Measurements from ENCODE around the gene PKN1. TPM values are rescaled to one million over a fixed set of nuclear protein-coding genes. Genes with fewer than 3 reads are reported as not detected.

The PKN1 gene
- total and polyA plus RNA-seq, 2 of the 4 experiments (the other 2 are of a cell fraction), result 39.1 to 41.4 TPM

- Histone ChIP-seq H3K79me1 (ENCODE audit: low read depth in 1 of 2, low read length in 2 of 2) (peaks cover 28 to 71% of the 10 kb centered on the region in 2 experiments), H4K20me1 (ENCODE audit: insufficient read depth, low read length) (peaks cover 23% of the 10 kb centered on the region), H2AK9ac (replicated peaks; ENCODE audit: low read depth, low read length, poor library complexity) (peak overlapping the region; percentile 81), H3K4me1 (ENCODE audit: control insufficient read depth, insufficient read depth, low read length) (peaks cover 19% of the 10 kb centered on the region), H4K5ac (ENCODE audit: low read depth, low read length) (no peak overlapping the region), H3K27me3 (ENCODE audit: control insufficient read depth, insufficient read depth, low read length) (no peaks in the 10 kb centered on the region), H3K9me3 (ENCODE audit: control insufficient read depth, insufficient read depth, low read length) (no peaks in the 10 kb centered on the region), H2AFZ (replicated peaks; ENCODE audit: low read length, poor library complexity) (peak overlapping the region; percentile 34), H2BK15ac (ENCODE audit: low read depth, low read length) (no peak overlapping the region), H3K9me1 (ENCODE audit: insufficient read depth, low read length) (peaks cover 21% of the 10 kb centered on the region), H3K14ac (replicated peaks; ENCODE audit: low read depth, low read length) (no peak overlapping the region), H3K4me2 (ENCODE audit: low read depth, low read length) (no peak overlapping the region), H3K4me3 (ENCODE audit: insufficient read depth, low read depth, low read length) (no peak overlapping the region), H3K27ac (ENCODE audit: insufficient read depth, low read length) (no peak overlapping the region), H4K8ac (ENCODE audit: low read depth in 2 of 2, low read length in 2 of 2) (peak overlapping the region in 1 of 2 experiments; percentile 30; a peak in 2 of 4 replicates), H3K23ac (ENCODE audit: low read depth, low read length) (no peak overlapping the region), H3K18ac (ENCODE audit: low read depth, low read length) (no peak overlapping the region), H2BK5ac (ENCODE audit: low read depth, low read length, poor library complexity, severe bottlenecking) (peak overlapping the region; percentile 18), H2BK20ac (ENCODE audit: low read depth, low read length) (no peak overlapping the region), H2AK5ac (ENCODE audit: low read depth, low read length) (peak overlapping the region; percentile 68; the same call in 1 of the 2 replicates), H3K56ac (ENCODE audit: extremely low read depth, insufficient read depth, low read length) (no peak overlapping the region), H3K36me3 (ENCODE audit: control insufficient read depth, insufficient read depth, low read length) (0 out of 2 replicates have a peak, but pooled peaks cover 6% of the 10 kb centered on the region), H4K91ac (ENCODE audit: insufficient read depth, low read depth, low read length) (no peak overlapping the region), H3K9ac (ENCODE audit: low read depth, low read length) (no peak overlapping the region), H3K4ac (ENCODE audit: low read depth, low read length) (no peak overlapping the region), H2BK120ac (ENCODE audit: low read depth, low read length) (no peak overlapping the region)
- no peak for DNase-seq
- ATAC-seq (ENCODE audit: low read depth), result no peak
- dilution Hi-C loops (cut with HindIII; ENCODE audit: low sequenced_read_pairs, unreplicated experiment), result no loop called here
- ChIA-PET CTCF (interaction anchor here (1.0 kb wide), 1 partner anchor 40 kb away, joined by 3 read pairs; the partner anchor contains the start of gene PTGER1), POLR2A (ENCODE audit: unreplicated experiment) (no interaction called here)
- intact Hi-C loops (cut with micrococcal nuclease), result no loop called here
- TF ChIP-seq RCOR1 (IDR thresholded peaks at IDR 0.05; ENCODE audit: insufficient replicate concordance, low read length), result peak; percentile 50
- TF ChIP-seq MAFK (IDR thresholded peaks at IDR 0.05; ENCODE audit: low read depth, low read length), result no peak
- no peak for TF ChIP-seq MXI1 (IDR thresholded peaks at IDR 0.05; ENCODE audit: borderline replicate concordance, low read depth, low read length)
- no peak for TF ChIP-seq BHLHE40 (IDR thresholded peaks at IDR 0.05; ENCODE audit: low read depth, low read length)
- WGBS, 2 experiments (ENCODE audit: extremely low coverage in 2 of 2, insufficient read length in 1 of 2), result 90% methylated on average over 6 of the region's 17 CpGs; no CpG with 5 or more reads in 1 of the 2 experiments
- BruUV-seq (replicated peaks), result no TSS peak
- in situ Hi-C loops (cut with MboI; ENCODE audit: low sequenced_read_pairs), result no loop called here
Observed at GRCh38 chr19:14435320-14436050, 2.4 kb downstream of the PKN1 start.

Measured in IMR-90 (cell line).